ENCODE measurements around the gene MYRF. TPM values are rescaled to one million over a fixed set of nuclear protein-coding genes. Genes with fewer than 3 reads are reported as not detected.

MYRF gene
- total and polyA plus RNA-seq, 2 of the 13 experiments (the other 11 are each of a cell fraction or from before 2014, with no cell fraction given) = 10.2 to 25.9 TPM

DNA sequence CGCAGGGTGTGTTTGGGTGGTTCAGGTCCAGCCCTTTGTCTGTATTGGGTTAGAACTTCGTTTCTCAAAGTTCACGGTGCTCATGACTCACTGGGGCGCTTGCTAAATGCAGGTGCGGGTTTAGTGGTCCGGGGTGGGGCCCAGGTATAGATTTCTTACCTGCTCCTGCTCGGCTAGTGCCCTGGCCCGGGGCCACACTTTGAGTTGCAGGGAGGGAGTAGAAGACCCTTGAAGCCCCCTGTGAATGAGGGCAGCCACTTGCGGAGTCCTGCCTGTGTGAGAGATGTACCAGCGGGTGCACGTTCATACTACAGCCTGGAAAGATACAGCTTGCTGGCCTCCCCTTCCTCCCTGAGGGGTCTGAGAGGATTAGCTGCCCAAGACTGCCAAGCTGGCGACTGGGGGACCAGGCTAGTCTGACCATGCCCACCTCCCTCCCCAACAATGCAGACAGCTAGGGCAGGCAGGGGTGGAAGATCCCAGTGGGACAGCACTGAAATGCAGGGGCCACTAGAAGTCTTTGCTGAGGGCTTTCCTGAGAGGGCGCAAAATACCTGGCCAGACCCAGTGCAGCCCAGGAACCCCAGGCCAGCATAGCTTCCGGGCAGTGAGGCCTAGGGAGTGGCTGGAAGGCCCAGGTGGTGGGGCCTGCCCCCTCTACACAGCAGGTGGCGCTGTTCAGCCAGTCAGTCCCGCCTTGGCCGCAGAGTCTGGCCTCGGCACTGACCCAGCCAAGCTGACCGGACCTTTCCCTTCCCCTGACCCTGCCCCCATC, 5.1 kb upstream of the MYRF start (continued):
- TF ChIP-seq, protein P1, sequence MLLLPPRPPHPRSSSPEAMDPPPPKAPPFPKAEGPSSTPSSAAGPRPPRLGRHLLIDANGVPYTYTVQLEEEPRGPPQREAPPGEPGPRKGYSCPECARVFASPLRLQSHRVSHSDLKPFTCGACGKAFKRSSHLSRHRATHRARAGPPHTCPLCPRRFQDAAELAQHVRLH (CRISPR knock-in tag; IDR thresholded peaks at IDR 0.05; ENCODE audit: borderline replicate concordance, low read depth) = peak; percentile 86; the same call in 1 of the 2 replicates
- no peak for TF ChIP-seq SP1 (IDR thresholded peaks at IDR 0.05)
- peak; percentile 52; the same call in 1 of the 2 replicates for TF ChIP-seq SP1 (CRISPR knock-in tag; IDR thresholded peaks at IDR 0.05)
- TF ChIP-seq, protein P2, sequence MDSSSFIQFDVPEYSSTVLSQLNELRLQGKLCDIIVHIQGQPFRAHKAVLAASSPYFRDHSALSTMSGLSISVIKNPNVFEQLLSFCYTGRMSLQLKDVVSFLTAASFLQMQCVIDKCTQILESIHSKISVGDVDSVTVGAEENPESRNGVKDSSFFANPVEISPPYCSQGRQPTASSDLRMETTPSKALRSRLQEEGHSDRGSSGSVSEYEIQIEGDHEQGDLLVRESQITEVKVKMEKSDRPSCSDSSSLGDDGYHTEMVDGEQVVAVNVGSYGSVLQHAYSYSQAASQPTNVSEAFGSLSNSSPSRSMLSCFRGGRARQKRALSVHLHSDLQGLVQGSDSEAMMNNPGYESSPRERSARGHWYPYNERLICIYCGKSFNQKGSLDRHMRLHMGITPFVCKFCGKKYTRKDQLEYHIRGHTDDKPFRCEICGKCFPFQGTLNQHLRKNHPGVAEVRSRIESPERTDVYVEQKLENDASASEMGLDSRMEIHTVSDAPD (CRISPR knock-in tag; IDR thresholded peaks at IDR 0.05) = peak; percentile 62; the same call in 1 of the 2 replicates
- no peak for TF ChIP-seq NFYC (CRISPR knock-in tag; IDR thresholded peaks at IDR 0.05)
- peak; percentile 51; the same call in 1 of the 2 replicates for TF ChIP-seq REPIN1 (CRISPR knock-in tag; IDR thresholded peaks at IDR 0.05; ENCODE audit: borderline replicate concordance, low read depth)
- no peak for TF ChIP-seq ATF1 (CRISPR knock-in tag; IDR thresholded peaks at IDR 0.05)
- TF ChIP-seq, protein P3, sequence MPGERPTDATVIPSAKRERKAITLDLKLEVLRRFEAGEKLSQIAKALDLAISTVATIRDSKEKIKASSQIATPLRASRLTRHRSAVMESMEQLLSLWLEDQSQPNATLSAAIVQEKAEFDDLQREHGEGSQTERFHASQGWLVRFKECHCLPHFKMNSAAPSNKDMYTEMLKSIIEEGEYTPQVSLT (CRISPR knock-in tag; IDR thresholded peaks at IDR 0.05; ENCODE audit: borderline replicate concordance, low read depth) = no peak
- TF ChIP-seq ZNF772 (CRISPR knock-in tag; IDR thresholded peaks at IDR 0.05) = peak; percentile 42; the same call in 1 of the 2 replicates
- peak in 1 of 2 experiments; percentile 42; a peak in 2 of 4 replicates for TF ChIP-seq KLF16 (CRISPR knock-in tag; IDR thresholded peaks at IDR 0.05)
- no peak for TF ChIP-seq ZMAT3 (CRISPR knock-in tag; conservative IDR thresholded peaks at IDR 0.05)
- TF ChIP-seq MED1 (CRISPR knock-in tag; IDR thresholded peaks at IDR 0.05) = peak; percentile 39; the same call in 1 of the 2 replicates
- TF ChIP-seq EP300 (IDR thresholded peaks at IDR 0.05; ENCODE audit: low read depth in 2 of 2, low read length in 2 of 2) = no peak
- TF ChIP-seq EP300 (CRISPR knock-in tag; IDR thresholded peaks at IDR 0.05; ENCODE audit: borderline replicate concordance) = no peak
- TF ChIP-seq LCORL (IDR thresholded peaks at IDR 0.05) = no peak
- TF ChIP-seq LCORL (CRISPR knock-in tag; IDR thresholded peaks at IDR 0.05) = peak; percentile 88
- 0 out of 2 replicates have a peak, but pooled peaks have one; percentile 27 for TF ChIP-seq RBFOX2 (IDR thresholded peaks at IDR 0.05; ENCODE audit: low read depth, low read length)
- peak; percentile 67; the same call in 1 of the 2 replicates for TF ChIP-seq ZZZ3 (CRISPR knock-in tag; IDR thresholded peaks at IDR 0.05; ENCODE audit: borderline replicate concordance)
- TF ChIP-seq SAP130 (CRISPR knock-in tag; IDR thresholded peaks at IDR 0.05; ENCODE audit: low read depth) = peak; percentile 63
- TF ChIP-seq TOPORS (CRISPR knock-in tag; IDR thresholded peaks at IDR 0.05) = peak; percentile 86; the same call in 1 of the 2 replicates
- TF ChIP-seq, protein P4, sequence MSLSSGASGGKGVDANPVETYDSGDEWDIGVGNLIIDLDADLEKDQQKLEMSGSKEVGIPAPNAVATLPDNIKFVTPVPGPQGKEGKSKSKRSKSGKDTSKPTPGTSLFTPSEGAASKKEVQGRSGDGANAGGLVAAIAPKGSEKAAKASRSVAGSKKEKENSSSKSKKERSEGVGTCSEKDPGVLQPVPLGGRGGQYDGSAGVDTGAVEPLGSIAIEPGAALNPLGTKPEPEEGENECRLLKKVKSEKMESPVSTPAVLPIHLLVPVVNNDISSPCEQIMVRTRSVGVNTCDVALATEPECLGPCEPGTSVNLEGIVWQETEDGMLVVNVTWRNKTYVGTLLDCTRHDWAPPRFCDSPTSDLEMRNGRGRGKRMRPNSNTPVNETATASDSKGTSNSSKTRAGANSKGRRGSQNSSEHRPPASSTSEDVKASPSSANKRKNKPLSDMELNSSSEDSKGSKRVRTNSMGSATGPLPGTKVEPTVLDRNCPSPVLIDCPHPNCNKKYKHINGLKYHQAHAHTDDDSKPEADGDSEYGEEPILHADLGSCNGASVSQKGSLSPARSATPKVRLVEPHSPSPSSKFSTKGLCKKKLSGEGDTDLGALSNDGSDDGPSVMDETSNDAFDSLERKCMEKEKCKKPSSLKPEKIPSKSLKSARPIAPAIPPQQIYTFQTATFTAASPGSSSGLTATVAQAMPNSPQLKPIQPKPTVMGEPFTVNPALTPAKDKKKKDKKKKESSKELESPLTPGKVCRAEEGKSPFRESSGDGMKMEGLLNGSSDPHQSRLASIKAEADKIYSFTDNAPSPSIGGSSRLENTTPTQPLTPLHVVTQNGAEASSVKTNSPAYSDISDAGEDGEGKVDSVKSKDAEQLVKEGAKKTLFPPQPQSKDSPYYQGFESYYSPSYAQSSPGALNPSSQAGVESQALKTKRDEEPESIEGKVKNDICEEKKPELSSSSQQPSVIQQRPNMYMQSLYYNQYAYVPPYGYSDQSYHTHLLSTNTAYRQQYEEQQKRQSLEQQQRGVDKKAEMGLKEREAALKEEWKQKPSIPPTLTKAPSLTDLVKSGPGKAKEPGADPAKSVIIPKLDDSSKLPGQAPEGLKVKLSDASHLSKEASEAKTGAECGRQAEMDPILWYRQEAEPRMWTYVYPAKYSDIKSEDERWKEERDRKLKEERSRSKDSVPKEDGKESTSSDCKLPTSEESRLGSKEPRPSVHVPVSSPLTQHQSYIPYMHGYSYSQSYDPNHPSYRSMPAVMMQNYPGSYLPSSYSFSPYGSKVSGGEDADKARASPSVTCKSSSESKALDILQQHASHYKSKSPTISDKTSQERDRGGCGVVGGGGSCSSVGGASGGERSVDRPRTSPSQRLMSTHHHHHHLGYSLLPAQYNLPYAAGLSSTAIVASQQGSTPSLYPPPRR (CRISPR knock-in tag; IDR thresholded peaks at IDR 0.05; ENCODE audit: borderline replicate concordance) = peak; percentile 39; the same call in 1 of the 2 replicates
- TF ChIP-seq ZNF614 (CRISPR knock-in tag; IDR thresholded peaks at IDR 0.05; ENCODE audit: borderline replicate concordance) = peak; percentile 74; the same call in 1 of the 2 replicates
- TF ChIP-seq ELF3 (CRISPR knock-in tag; IDR thresholded peaks at IDR 0.05) = peak; percentile 68; the same call in 1 of the 2 replicates
- TF ChIP-seq DPF2 (CRISPR knock-in tag; IDR thresholded peaks at IDR 0.05; ENCODE audit: borderline replicate concordance, low read depth) = 0 out of 2 replicates have a peak, but pooled peaks have one; percentile 36

Data from HepG2 (cell line).